Neuron (in vitro differentiated cells): ENCODE data around the gene SEC22A.

ENCODE experiments used
- H2AFZ ChIP-seq: one replicate; pipeline ENCODE4 v1.6.1; 2013; ENCODE audit warnings: low read depth, mild to moderate bottlenecking, inconsistent platforms, low read length, moderate library complexity
- H3K27me3 ChIP-seq: one replicate; pipeline ENCODE4 v1.6.1; 2013; ENCODE audit warnings: low read length; ENCODE audit not compliant: insufficient read depth
- H3K36me3 ChIP-seq: one replicate; pipeline ENCODE4 v1.6.1; 2013; ENCODE audit warnings: low read length; ENCODE audit not compliant: insufficient read depth
- H3K4me1 ChIP-seq: one replicate; pipeline ENCODE4 v1.6.1; 2013; ENCODE audit warnings: low read length; ENCODE audit not compliant: insufficient read depth
- H3K4me3 ChIP-seq: 2 replicates; pipeline ENCODE4 v1.5.1; 2013; ENCODE audit warnings: mild to moderate bottlenecking, low read length, moderate library complexity
- H3K9me3 ChIP-seq: one replicate; pipeline ENCODE4 v1.6.1; 2013; ENCODE audit warnings: low read length

Gene SEC22A

GRCh38 chr3:123311201-123311600 lies 109.5 kb downstream of the SEC22A start:
- H2AFZ ChIP-seq: no peak overlapping the region
- H3K27me3 ChIP-seq: peaks cover 8% of the 10 kb centered on the region
- H3K4me1 ChIP-seq: no peaks in the 10 kb centered on the region
- no peaks in the 10 kb centered on the region for H3K9me3 ChIP-seq
- no peaks in the 10 kb centered on the region for H3K36me3 ChIP-seq
- H3K4me3 ChIP-seq: no peak overlapping the region

GRCh38 chr3:123312331-123313265 lies 110.9 kb downstream of the SEC22A start:
- Histone ChIP-seq H3K4me3 (no peak overlapping the region), H2AFZ (no peak overlapping the region), H3K4me1 (no peaks in the 10 kb centered on the region), H3K9me3 (no peaks in the 10 kb centered on the region), H3K27me3 (peaks cover 8% of the 10 kb centered on the region), H3K36me3 (no peaks in the 10 kb centered on the region)

DNA sequence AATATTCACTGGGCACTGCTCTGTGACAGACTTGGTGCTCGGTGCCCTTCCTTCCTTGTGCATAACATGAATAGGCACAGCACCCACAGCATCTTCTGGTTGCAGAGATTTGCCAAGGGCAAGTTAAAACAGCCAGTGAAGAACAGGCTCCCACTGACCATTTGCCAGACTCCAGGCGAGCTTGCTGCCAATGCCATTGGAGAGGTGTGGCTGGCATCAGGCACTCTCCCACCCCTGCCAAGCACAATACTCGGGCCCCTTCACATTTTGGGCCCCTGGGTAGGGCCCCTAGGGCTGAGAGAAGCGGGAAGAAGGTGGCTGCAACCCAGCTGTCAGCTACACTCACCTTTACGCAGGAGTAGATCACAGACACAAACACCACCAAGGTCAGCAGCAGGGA lies 112.1 kb downstream of the SEC22A start:
- Histone ChIP-seq H2AFZ (no peak overlapping the region), H3K27me3 (peaks cover 8% of the 10 kb centered on the region), H3K9me3 (no peaks in the 10 kb centered on the region), H3K36me3 (no peaks in the 10 kb centered on the region), H3K4me3 (no peak overlapping the region), H3K4me1 (no peaks in the 10 kb centered on the region)

GRCh38 chr3:123314359-123315270 lies 112.9 kb downstream of the SEC22A start:
- Histone ChIP-seq H2AFZ (no peak overlapping the region), H3K27me3 (peaks cover 8% of the 10 kb centered on the region), H3K4me1 (peaks cover 4% of the 10 kb centered on the region), H3K9me3 (no peaks in the 10 kb centered on the region), H3K4me3 (no peak overlapping the region), H3K36me3 (no peaks in the 10 kb centered on the region)

- Histone ChIP-seq H3K4me3 (no peak overlapping the region), H3K9me3 (no peaks in the 10 kb centered on the region), H3K36me3 (no peaks in the 10 kb centered on the region), H3K4me1 (peaks cover 10% of the 10 kb centered on the region), H3K27me3 (peaks cover 8% of the 10 kb centered on the region), H2AFZ (no peak overlapping the region)
These were observed 113.5 kb downstream of the SEC22A start for GRCh38 chr3:123315271-123315595.

- Histone ChIP-seq H3K4me3 (no peak overlapping the region), H2AFZ (no peak overlapping the region), H3K9me3 (no peaks in the 10 kb centered on the region), H3K36me3 (no peaks in the 10 kb centered on the region), H3K27me3 (peaks cover 8% of the 10 kb centered on the region), H3K4me1 (peaks cover 13% of the 10 kb centered on the region)
These were observed 116.0 kb downstream of the SEC22A start for GRCh38 chr3:123317716-123318115.

- peaks cover 8% of the 10 kb centered on the region for H3K27me3 ChIP-seq
These were observed 116.6 kb downstream of the SEC22A start for GRCh38 chr3:123318374-123318773.

DNA sequence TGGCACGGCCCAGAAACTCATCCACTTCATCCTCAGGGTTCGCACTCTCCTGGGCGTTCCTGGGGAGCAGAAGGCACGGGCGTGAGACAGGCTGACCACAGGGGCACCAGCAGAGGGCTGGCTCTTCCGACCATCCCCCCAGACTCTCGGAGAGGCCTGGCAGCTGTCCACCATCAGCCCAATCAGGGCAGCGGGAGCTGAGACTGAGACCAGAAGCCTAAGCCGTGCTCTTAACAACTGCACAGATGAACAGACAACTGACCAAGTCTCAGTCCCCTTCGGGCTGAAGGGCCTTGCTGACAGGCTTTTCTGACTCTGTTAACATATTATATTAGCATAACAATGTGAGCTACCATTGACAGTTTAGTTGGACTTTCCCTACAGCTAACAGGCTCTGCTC lies 118.0 kb downstream of the SEC22A start:
- Histone ChIP-seq H2AFZ (no peak overlapping the region), H3K27me3 (peaks cover 5% of the 10 kb centered on the region), H3K4me1 (peaks cover 13% of the 10 kb centered on the region), H3K9me3 (no peaks in the 10 kb centered on the region), H3K4me3 (no peak overlapping the region), H3K36me3 (no peaks in the 10 kb centered on the region)

More at GRCh38 chr3:123318374-123318773, 116.6 kb downstream of the SEC22A start:
- Histone ChIP-seq H3K9me3 (no peaks in the 10 kb centered on the region), H2AFZ (no peak overlapping the region), H3K36me3 (no peaks in the 10 kb centered on the region), H3K4me1 (peaks cover 13% of the 10 kb centered on the region), H3K4me3 (no peak overlapping the region)

DNA sequence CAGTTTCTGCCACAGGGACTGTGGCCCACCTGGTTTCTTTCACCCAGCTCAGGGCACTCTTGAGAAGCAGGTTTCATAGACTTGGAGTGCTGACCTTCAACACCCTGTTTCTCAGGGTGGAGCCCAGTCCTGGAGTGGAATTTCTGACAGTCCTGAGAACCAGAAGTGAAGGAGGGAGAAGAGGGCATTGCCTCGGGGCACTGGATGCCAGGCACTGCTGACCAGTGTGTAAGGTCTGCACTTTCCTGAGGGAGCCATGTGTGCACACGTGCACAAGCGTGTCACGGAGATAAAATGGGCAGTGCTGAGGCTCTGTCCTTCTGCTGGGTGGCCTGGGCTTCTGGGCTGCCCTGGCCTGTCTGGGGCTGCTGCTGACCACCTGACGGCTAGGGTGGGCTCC lies 118.5 kb downstream of the SEC22A start:
- Histone ChIP-seq H3K4me1 (peaks cover 13% of the 10 kb centered on the region), H3K9me3 (no peaks in the 10 kb centered on the region), H3K27me3 (peaks cover 5% of the 10 kb centered on the region), H3K4me3 (no peak overlapping the region), H2AFZ (no peak overlapping the region), H3K36me3 (no peaks in the 10 kb centered on the region)

GRCh38 chr3:123321806-123322205 lies 120.1 kb downstream of the SEC22A start:
- Histone ChIP-seq H3K9me3 (no peaks in the 10 kb centered on the region), H3K27me3 (peaks cover 6% of the 10 kb centered on the region)

DNA sequence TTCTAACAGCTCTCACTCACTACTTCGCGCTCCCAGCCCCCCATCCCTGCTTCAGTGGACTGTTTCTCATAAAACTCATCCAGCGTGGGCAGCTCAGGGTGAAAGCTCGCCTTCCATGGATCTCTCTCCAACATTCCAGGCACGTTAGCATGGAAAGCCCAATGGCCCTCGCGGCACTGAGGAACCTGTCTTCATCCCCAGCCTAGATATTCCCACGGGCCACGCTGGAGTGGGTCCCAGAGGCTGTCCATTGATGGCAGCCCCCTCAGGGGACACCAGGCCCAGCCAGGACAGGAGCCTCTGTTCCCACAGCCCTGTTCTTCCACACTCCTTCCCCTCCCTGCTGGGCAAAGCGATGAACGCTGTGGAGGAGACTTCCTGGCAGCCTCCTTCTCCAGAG lies 121.1 kb downstream of the SEC22A start:
- H3K27me3 ChIP-seq: peaks cover 13% of the 10 kb centered on the region
- no peak overlapping the region for H2AFZ ChIP-seq
- H3K4me1 ChIP-seq: peaks cover 13% of the 10 kb centered on the region
- no peaks in the 10 kb centered on the region for H3K9me3 ChIP-seq
- no peaks in the 10 kb centered on the region for H3K36me3 ChIP-seq
- no peak overlapping the region for H3K4me3 ChIP-seq

More at GRCh38 chr3:123321806-123322205, 120.1 kb downstream of the SEC22A start:
- Histone ChIP-seq H3K36me3 (no peaks in the 10 kb centered on the region), H3K4me3 (no peak overlapping the region), H2AFZ (no peak overlapping the region), H3K4me1 (peaks cover 13% of the 10 kb centered on the region)
